HK-2 (cell line): ENCODE measurements around the gene TRERF1.
A peak's percentile ranks its signal among the peaks of the same experiment; 100 is the strongest.
"Not testable (repeated sequence)": the region's sequence is repeated elsewhere in the genome, so short reads cannot be mapped to it uniquely, and the experiment has no call there.

ENCODE experiments used
- DNase-seq: peaks from one replicate; pipeline ENCODE4 v3.0.0-alpha.2; 2018; ENCODE audit not compliant: unreplicated experiment

TRERF1 gene

GRCh38 chr6:42220807-42221206, 230.9 kb downstream of the TRERF1 start:
- DNase-seq, result no peak

- peak; percentile 92 for DNase-seq
Measured at GRCh38 chr6:42217519-42218367, 234.0 kb downstream of the TRERF1 start, which contains the start of gene MRPS10. TSS of gene MRPS10 (minus strand) at chr6:42217861. CDS start at chr6:42217849, 12 bp downstream.

- no peak for DNase-seq
Measured at GRCh38 chr6:42217157-42217518, 234.6 kb downstream of the TRERF1 start.

GRCh38 chr6:42216495-42216894, 235.2 kb downstream of the TRERF1 start:
- not testable (repeated sequence) for DNase-seq

- no peak for DNase-seq
Measured at GRCh38 chr6:42212442-42212841, 239.3 kb downstream of the TRERF1 start.

- DNase-seq, result no peak
Measured at GRCh38 chr6:42211726-42212125, 240.0 kb downstream of the TRERF1 start.

DNA sequence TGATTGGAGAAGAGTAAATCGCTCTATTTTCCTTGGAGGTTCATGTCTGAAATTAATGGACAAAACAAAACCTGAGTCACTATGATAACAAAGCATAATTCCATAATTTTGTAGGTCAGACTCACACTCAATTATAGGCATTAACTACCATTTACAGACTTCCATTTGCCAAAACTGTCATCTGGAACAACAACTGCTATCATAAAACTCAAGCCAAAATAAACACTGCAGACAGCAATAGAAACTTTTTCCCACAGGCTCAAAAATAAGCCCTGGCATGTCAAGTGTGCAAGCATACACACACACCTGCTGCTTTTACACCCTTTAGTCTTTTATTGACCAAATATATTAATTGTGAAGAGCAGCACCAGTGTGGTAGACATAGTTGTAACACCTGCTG, 241.2 kb downstream of the TRERF1 start:
- no peak for DNase-seq

DNA sequence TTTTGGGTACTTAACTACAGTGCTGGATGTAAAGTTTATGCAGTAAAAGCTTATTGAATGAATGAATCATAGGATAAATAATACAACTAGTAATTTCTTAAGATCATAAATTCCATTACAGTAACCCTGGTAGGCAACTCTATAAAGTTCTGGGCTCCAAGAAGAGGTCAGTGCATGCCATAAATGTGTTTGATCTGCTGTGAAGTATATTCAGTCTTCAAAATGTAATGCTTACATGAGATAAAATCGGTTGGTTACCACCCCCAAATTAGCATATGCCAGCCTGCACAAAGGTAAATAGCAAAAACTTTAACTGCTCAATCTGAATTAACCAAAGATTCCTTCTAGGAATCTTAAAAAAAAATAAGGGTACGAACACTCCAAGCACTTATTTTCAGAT, 244.2 kb downstream of the TRERF1 start:
- not testable (repeated sequence) for DNase-seq

- no peak for DNase-seq
Measured at GRCh38 chr6:42204768-42205282, 246.9 kb downstream of the TRERF1 start.

GRCh38 chr6:42203183-42203582, 248.5 kb downstream of the TRERF1 start:
- no peak for DNase-seq

DNA sequence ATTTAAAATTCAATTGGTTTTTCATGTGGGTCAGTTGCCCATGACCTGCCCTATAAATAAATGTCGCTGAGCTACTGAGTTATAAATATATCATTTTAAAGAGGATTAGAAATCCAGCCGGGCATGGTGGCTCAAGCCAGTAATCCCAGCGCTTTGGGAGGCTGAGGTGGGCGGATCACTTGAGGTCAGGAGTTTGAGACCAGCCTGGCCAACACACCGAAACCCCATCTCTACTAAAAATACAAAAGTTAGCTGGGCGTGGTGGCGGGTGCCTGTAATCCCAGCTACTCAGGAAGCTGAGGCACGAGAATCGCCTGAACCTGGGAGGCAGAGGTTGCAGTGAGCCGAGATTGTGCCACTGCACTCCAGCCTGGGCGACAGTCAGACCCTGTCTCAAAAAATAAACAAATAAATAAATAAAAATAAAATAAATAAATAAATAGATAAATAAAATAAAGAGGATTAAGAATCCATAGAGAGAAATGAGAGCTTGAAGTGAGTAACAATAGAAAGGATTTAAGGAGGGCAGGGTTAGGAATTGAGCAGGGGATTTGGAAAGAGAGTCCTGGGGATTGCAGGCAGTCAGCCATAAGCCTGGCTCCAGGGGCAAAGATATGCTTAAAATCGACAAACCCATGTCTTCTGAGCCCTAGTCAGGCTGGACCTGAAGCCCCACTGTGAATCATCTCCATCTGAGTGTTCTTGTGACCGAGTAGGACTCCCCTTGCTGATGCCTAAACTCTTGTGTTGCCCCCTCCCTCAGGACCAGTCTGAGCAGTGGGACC, 249.4 kb downstream of the TRERF1 start:
- not testable (repeated sequence) for DNase-seq

DNA sequence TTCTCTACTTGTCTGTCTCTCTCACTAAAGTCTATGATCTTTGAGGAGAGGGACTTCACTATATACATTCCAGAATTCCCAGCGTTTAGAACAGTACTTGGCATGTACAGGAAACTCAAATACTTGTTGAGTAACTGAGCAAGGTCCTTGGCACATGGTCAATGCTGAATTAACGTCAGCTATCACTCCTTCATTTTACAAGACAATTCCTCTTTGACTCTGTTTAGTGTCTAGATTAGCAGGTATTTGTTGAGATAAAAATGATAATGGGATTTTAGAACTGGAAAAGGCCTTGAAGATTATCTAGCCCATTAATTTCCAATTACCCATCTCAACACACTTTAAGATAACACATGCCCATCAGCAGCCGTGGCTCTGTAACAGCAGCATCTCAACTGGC, 250.3 kb downstream of the TRERF1 start:
- DNase-seq, result no peak

DNA sequence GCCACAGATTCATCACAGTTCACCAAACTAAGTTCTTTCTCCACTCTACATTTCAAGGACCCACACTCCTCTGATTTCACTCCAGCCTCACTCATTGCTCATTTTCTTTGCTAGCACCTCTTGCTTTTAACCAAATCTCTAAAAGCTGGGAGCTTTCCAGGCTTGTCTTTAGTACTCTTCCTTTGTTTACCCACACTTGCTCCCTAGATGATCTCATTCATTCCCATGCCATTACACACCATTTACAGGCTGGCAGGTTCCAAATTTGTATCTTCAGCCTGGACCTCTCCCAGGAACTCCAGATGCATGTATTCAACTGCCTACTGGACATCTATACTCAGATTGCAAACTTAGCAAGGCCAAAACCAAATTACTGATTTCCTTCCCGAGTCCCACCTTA, 251.7 kb downstream of the TRERF1 start:
- no peak for DNase-seq

DNA sequence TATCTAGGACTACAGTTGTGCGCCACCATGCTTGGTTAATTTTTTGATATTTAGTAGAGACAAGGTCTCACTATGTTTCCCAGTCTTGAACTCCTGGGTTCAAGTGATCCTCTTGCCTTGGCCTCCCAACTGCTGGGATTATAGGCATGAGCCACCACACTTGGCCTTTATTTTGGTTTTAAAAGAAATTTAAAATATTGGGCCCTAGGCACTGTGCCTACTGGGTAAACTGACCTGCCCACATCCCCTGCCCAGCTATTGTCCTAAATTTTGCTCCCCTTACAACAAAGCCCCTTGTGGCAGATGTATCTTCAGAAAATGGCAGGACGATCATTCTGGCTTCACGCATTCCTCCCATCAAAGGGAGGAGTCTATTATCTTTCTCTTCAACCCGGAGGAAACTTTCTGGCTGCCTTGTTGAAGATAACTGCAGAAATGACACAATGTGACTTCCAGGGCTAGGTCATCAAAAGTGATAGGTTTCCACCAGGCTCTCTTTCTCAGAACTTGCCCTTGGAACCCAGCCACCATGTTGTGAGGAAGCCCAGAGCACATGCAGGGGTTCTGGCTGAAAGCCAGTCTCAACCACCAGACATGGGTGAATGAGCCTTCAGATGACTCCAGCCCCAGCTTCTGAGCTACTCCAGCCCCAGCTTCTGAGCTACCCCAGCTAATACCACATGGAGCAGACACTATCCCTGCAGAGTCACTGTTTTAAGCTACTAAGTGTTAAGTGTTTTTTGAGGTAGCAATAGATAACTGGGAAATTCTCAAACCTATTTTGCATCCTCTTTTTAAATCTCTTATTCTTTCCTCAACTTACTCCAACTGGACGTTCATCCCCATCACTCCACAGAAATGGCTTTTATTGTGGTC, 252.4 kb downstream of the TRERF1 start:
- DNase-seq, result peak; percentile 80

DNA sequence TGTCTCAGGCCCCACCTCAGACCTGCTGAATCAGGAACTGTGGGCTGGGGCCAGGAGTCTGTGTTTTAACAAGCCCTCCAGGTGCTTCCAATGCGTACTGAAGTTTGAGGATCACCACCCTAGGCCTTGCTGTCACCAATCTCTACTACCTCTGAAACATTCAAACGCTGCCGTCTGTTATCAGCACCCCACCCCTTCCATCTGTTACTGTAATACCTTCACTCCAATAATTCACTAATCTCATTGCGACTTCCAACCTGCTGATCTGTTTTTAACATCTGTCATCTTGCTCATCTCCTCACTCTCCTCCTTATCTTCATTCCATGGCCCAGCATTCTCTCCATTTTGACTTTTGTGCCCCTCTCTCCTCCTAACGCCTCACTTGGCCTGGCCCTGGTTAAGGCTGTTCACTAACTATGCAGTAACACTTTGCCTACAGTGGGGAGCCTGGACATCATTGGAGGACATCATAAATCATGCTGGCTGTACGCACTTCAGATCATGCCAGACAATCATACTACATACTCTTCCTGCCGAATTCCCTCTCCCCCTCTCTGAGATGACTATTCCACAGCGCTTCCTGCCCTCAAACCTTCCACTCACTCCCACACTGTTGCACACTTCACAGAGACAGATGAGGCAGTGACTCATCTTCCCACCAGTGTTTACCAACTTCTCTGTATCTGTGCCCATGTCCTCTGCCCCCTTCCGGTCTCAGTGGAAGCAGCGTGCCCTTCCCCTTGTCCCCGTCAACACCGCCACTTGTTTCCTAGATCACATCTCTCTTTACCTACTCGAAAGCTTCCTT, 254.0 kb downstream of the TRERF1 start:
- no peak for DNase-seq

GRCh38 chr6:42195415-42195814, 256.3 kb downstream of the TRERF1 start:
- DNase-seq, result no peak

- DNase-seq, result no peak
Measured at GRCh38 chr6:42194056-42194455, 257.7 kb downstream of the TRERF1 start.

GRCh38 chr6:42193491-42193894, 258.2 kb downstream of the TRERF1 start:
- peak; percentile 83 for DNase-seq

DNA sequence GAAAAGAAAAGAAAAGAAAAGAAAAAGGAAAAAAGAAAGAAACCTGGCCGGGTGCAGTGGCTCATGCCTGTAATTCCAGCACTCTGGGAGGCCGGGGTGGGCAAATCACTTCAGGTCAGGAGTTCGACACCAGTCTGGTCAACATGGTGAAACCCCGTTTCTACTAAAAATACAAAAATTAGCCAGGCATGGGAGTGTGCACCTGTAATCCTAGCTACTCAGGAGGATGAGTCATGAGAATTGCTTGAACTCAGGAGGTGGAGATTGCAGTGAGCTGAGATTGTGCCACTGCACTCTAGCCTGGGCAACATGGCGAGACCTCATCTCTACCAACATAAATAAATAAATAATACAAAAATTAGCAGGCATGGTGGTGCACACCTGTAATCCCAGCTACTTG, 259.3 kb downstream of the TRERF1 start:
- not testable (repeated sequence) for DNase-seq

DNA sequence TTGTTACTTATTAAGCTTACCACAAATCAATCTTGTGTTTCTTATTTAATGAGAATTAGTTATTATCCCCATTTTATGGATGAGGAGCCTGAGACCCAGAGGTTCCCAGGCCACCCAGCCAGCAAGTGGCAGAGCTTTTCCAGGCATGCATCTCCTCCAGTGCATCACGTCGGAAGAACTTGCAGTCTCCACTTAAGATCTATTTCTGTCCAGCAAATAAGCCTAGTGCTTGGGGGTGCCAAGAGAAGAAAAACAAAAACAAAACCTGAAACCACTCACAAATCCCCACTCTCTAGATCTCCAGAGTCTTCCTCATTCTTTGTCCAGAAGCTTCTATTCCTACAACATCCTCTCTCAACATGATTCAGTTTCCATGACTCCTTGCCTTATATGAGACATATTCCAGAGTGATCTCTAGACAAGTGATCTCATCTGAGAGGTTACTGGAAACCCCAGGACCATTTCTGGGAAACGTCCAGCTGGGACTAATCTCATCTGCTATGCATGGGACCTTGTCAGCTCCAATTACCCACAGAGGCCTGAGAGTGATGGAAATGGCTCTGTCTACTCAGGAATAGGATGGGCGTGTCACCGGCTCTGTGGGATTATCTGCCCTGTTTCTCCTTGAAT, 261.1 kb downstream of the TRERF1 start:
- no peak for DNase-seq
